GM12891 (cell line): Measurements from ENCODE around the gene NUP62CL.

Experiments
- PAX5 ChIP-seq: IDR thresholded peaks from 2 replicates; pipeline ENCODE4 v1.6.1; 2011; ENCODE audit warnings: low read length, moderate library complexity, mild to moderate bottlenecking; ENCODE audit not compliant: insufficient read depth, severe bottlenecking
- POLR2A ChIP-seq: IDR thresholded peaks from 2 replicates; pipeline ENCODE4 v1.6.1; 2011; ENCODE audit warnings: low read depth, low read length, control low read depth
- POLR2AphosphoS5 ChIP-seq: IDR thresholded peaks from 2 replicates; pipeline ENCODE4 v1.6.1; 2011; ENCODE audit warnings: low read depth, low read length, control low read depth

DNA sequence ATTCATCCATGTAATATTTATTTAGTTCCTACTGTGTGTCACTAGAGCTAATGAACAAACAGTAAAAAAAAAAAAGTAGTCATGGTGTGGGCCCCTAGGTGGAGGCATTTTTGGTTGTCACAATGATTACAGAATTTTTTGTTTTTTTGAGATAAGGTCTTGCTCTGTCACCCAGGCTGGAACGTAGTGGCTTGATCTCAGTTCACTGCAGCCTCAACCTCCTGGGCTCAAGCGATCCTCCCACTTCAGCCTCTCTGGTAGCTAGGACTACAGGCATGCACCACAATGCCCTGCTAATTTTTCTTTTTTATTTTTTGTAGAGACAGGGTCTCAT, 22.2 kb upstream of the NUP62CL start:
- no peak for TF ChIP-seq POLR2A
- TF ChIP-seq POLR2AphosphoS5, result no peak
- no peak for TF ChIP-seq PAX5
